Body of pancreas (tissue), 4 donors: Measurements from ENCODE around the gene TSPAN4. TPM values are rescaled to one million over a fixed set of nuclear protein-coding genes. Genes with fewer than 3 reads are reported as not detected.

Source experiments
- ATAC-seq: fragments of 150-250 bp; one replicate; pipeline ENCODE4 v1.9.1; 2016
- DNase-seq, 4 donors: peaks; one replicate each; pipeline ENCODE4 v3.0.0-alpha.2; 2019
- H3K27ac ChIP-seq, 4 donors: fragments of 200-600 bp; sonication (generic); 1 replicate in 3 of 4; 2 replicates in 1 of 4; pipeline versions ENCODE4 v1.5.1 to v1.6.1; 2016 to 2019; ENCODE audit warnings: mild to moderate bottlenecking in 1 of 4, mixed read lengths in 1 of 4, moderate library complexity in 1 of 4
- H3K27me3 ChIP-seq, 2 donors: fragments of 200-600 bp; sonication (generic); one replicate each; pipeline ENCODE4 v1.6.0; 2016; ENCODE audit warnings: mild to moderate bottlenecking in 1 of 2
- H3K36me3 ChIP-seq, 2 donors: fragments of 200-600 bp; sonication (generic); replicated peaks in 1 of 2; 2 replicates each; pipeline ENCODE4 v1.5.1; 2016; ENCODE audit warnings: low read depth in 2 of 2; ENCODE audit not compliant: insufficient read depth in 1 of 2
- H3K4me1 ChIP-seq: fragments of 200-600 bp; sonication (generic); one replicate; pipeline ENCODE4 v1.6.0; 2016
- H3K4me3 ChIP-seq, 2 donors: fragments of 200-600 bp; sonication (generic); 1 replicate in 1 of 2; 2 replicates in 1 of 2; pipeline ENCODE4 v1.5.1; 2016 to 2019
- H3K9me3 ChIP-seq, 3 donors: fragments of 200-600 bp; sonication (generic); 1 replicate in 2 of 3; 2 replicates in 1 of 3; pipeline ENCODE4 v1.5.1; 2016
- CTCF ChIP-seq, 7 experiments: fragments of 450-650 bp in 4 of 7; fragments of 200-600 bp in 3 of 7; sonication (generic) in 3 of 7; IDR thresholded peaks; one replicate each; pipeline ENCODE4 v1.5.1; 2016 to 2019; ENCODE audit warnings: antibody characterized with exemption in 7 of 7
- POLR2A ChIP-seq, 3 donors: fragments of 450-650 bp; IDR thresholded peaks; one replicate each; pipeline ENCODE4 v1.6.1; 2016; ENCODE audit warnings: antibody characterized with exemption in 3 of 3, mild to moderate bottlenecking in 2 of 3
- WGBS, 2 donors: methylation state at CpG; one replicate each; pipeline ENCODE4 v1.1.5; 2017; 5-methylcytosine and 5-hydroxymethylcytosine counted together
- intact Hi-C: fragments of 100-400 bp; cut with DNase I; formaldehyde crosslinking; loops from one replicate; pipeline ENCODE4 v1.15.1; 2023
- total RNA-seq, 2 donors: library from RNA; depleted of rRNA; stranded (reverse); fragments of >200 nt; gene quantifications; one replicate each; pipeline ENCODE4 v1.1.0, GENCODE V29; 2016

The TSPAN4 gene
- total RNA-seq, 2 donors from 2014 or later = 44.9 to 87.7 TPM

GRCh38 chr11:824942-825341, 17.7 kb upstream of the TSPAN4 start:
- no peaks in the 10 kb centered on the region for H3K9me3 ChIP-seq
- intact Hi-C loops = no loop called here
- DNase-seq = peak; percentile 85 to 93 (median 90)
- peaks cover 96% of the 10 kb centered on the region for H3K4me1 ChIP-seq
- H3K4me3 ChIP-seq = no peak overlapping the region
- peak; percentile 40 for ATAC-seq
- no peaks in the 10 kb centered on the region for H3K27me3 ChIP-seq
- 24 to 37% methylated on average over 9 to 10 of the region's 11 CpGs for WGBS, 2 donors
- TF ChIP-seq POLR2A (IDR thresholded peaks at IDR 0.05) = no peak
- peaks cover 0 to 2% of the 10 kb centered on the region in 2 donors for H3K36me3 ChIP-seq
- peak overlapping the region; percentile 92 to 100 (median 95) for H3K27ac ChIP-seq

- no peaks in the 10 kb centered on the region for H3K9me3 ChIP-seq
- H3K27me3 ChIP-seq = no peaks in the 10 kb centered on the region
- peak overlapping the region; percentile 92 to 100 (median 95) for H3K27ac ChIP-seq
- DNase-seq (peak; percentile 67 to 88 (median 86)), ATAC-seq (no peak)
- TF ChIP-seq CTCF (IDR thresholded peaks at IDR 0.05) = no peak
- TF ChIP-seq POLR2A (IDR thresholded peaks at IDR 0.05) = peak in 2 of 3 donors; percentile 12 to 40
- intact Hi-C loops = no loop called here
- H3K4me3 ChIP-seq = no peak overlapping the region
- peaks cover 99% of the 10 kb centered on the region for H3K4me1 ChIP-seq
- peaks cover 0 to 2% of the 10 kb centered on the region in 2 donors for H3K36me3 ChIP-seq
- WGBS, 2 donors = 16 to 25% methylated on average over 6 to 12 of the region's 12 CpGs
Measured at GRCh38 chr11:825366-826226, 17.1 kb upstream of the TSPAN4 start.

- Histone ChIP-seq H3K4me3 (no peak overlapping the region), H3K27ac (peak overlapping the region; percentile 92 to 100 (median 95)), H3K4me1 (peaks cover 97% of the 10 kb centered on the region), H3K27me3 (no peaks in the 10 kb centered on the region), H3K9me3 (no peaks in the 10 kb centered on the region), H3K36me3 (peaks cover 0 to 2% of the 10 kb centered on the region in 2 donors)
- ATAC-seq (no peak), DNase-seq (no peak)
- intact Hi-C loops = no loop called here
- WGBS, 2 donors = 16 to 18% methylated on average over 4 to 9 of the region's 9 CpGs
- TF ChIP-seq CTCF (IDR thresholded peaks at IDR 0.05) (no peak), POLR2A (IDR thresholded peaks at IDR 0.05) (no peak)
Measured at GRCh38 chr11:826227-826621, 16.4 kb upstream of the TSPAN4 start.

- Histone ChIP-seq H3K27me3 (no peaks in the 10 kb centered on the region), H3K36me3 (peaks cover 0 to 2% of the 10 kb centered on the region in 2 donors), H3K9me3 (no peaks in the 10 kb centered on the region), H3K4me1 (peaks cover 97% of the 10 kb centered on the region), H3K4me3 (peak overlapping the region; percentile 36 to 42), H3K27ac (peak overlapping the region; percentile 92 to 100 (median 95))
- TF ChIP-seq POLR2A (IDR thresholded peaks at IDR 0.05) = no peak
- no peak for TF ChIP-seq CTCF (IDR thresholded peaks at IDR 0.05)
- ATAC-seq (peak; percentile 2), DNase-seq (no peak)
- intact Hi-C loops = no loop called here
- 0% methylated on average over 10 to 22 of the region's 22 CpGs for WGBS, 2 donors
Measured at GRCh38 chr11:826836-827145, 15.9 kb upstream of the TSPAN4 start.

- Histone ChIP-seq H3K4me1 (peaks cover 97% of the 10 kb centered on the region), H3K27ac (peak overlapping the region; percentile 92 to 100 (median 95)), H3K9me3 (no peaks in the 10 kb centered on the region), H3K4me3 (peak overlapping the region; percentile 36 to 42), H3K27me3 (no peaks in the 10 kb centered on the region), H3K36me3 (peaks cover 0 to 2% of the 10 kb centered on the region in 2 donors)
- peak; percentile 81 to 91 (median 90) for DNase-seq
- TF ChIP-seq CTCF (IDR thresholded peaks at IDR 0.05) (peak in 1 of 7 experiments; percentile 1), POLR2A (IDR thresholded peaks at IDR 0.05) (peak; percentile 57 to 86 (median 67))
- peak; percentile 45 for ATAC-seq
- intact Hi-C loops = no loop called here
- 4 to 7% methylated on average over 10 to 29 of the region's 66 CpGs for WGBS, 2 donors
Measured at GRCh38 chr11:827146-827896, 15.3 kb upstream of the TSPAN4 start.
